GM19023 (cell line): ENCODE data around the gene KCTD16.

Source experiments
- ATAC-seq: cut with Tn5 transposase; IDR thresholded peaks from one replicate; pipeline ENCODE4 v1.9.1; 2021; ENCODE audit warnings: mild to moderate bottlenecking, moderate library complexity; ENCODE audit not compliant: unreplicated experiment

The KCTD16 gene

DNA sequence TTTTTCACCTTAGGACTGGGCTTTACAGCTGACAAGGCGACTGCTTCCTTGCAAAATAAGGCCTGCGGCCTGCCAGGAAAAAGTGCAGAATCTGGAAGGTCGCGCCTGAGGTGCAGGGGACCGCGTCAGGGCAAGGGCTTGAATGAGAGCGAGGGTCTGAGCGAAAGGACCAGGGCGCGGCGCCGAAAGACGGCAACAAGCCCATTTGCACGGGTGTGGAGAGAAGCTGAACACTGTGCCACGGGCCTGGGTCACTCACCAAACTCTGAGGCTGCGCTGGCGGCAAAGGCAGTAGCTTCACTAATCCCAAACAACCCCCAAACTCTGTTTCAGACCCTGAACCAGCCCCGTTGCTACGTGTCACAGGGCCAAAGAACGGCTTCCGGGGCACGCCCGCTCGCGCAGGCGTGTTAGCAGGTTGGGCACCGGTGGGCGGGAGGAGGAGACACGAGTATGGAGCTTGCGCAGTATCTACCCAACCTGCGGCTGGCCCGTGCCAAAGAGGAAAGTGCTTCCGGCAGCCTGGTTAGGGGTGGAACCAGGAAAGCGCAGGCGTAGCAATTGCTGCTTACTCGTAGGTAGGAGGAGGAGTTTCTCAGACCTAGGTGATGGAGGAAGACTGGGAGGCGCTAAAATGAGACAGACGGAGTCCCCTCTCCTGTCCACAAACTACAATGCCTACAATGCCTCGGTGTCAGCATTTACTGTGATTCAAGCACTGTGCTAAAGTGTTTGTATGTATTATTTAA, at the start of gene KCTD16, which contains the start of gene YIPF5:
Gene KCTD16, plus strand, starts transcription at position 598 of the 749 bp plus-strand sequence.
Gene YIPF5, minus strand, starts transcription at position 384 of the 749 bp plus-strand sequence. CDS start 704 bp downstream, outside the sequence.
- ATAC-seq: peak; percentile 98

DNA sequence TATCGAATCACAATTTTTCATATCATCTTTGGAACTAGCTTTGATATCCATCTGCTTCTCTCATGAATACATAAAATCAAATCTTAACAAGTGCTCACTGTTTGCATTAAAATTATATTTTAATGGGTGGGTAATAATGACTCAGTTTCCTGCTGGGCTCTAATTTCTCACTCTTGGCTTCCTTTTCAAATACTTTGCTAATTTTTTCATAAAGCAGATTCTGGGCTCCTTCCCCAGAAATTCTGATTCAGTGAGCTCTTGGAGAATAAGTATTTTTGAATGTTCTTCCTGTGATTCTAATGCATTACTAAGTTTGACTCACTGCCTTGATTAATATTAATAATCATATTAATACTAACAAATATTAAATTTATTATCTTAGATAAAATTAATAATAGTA, 49.1 kb upstream of the KCTD16 start:
- no peak for ATAC-seq

DNA sequence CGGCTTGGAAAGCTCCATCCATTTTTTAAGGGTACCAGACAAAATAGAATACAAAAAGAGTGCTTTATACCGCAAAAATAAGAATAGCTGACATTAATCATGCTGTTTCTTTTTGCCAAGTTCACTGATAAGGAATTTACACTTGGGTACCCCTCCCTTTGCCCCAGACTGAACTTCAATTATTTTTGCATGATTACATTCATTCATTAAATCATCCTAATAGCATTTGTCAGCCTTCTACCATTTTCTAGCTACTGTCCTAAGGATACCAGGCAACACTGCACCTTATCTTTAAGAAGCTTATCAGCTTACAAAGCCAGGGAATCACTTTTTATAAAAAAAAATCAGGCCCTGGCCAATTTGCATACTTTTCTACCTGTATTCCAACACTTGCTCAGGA, 48.6 kb upstream of the KCTD16 start:
- no peak for ATAC-seq

DNA sequence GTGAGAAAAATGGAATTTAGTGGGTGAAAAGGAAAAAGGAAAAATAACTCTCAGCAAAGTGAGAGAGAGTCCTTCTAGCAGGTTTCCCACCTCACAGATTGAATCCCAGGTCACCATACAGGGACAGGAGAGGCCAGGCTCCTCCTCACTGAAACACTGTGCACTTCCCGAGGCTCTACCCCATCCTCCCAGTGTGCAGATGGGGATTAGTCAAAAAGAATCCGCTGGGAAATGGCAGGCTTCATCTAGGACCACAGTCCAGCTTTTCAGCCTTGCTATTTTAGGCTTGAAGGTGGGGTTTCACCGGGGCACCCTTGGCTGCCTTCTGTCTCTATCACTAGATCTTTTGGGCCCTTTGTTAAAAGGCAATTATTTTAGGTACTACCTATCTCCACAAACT, 48.0 kb upstream of the KCTD16 start:
- no peak for ATAC-seq

DNA sequence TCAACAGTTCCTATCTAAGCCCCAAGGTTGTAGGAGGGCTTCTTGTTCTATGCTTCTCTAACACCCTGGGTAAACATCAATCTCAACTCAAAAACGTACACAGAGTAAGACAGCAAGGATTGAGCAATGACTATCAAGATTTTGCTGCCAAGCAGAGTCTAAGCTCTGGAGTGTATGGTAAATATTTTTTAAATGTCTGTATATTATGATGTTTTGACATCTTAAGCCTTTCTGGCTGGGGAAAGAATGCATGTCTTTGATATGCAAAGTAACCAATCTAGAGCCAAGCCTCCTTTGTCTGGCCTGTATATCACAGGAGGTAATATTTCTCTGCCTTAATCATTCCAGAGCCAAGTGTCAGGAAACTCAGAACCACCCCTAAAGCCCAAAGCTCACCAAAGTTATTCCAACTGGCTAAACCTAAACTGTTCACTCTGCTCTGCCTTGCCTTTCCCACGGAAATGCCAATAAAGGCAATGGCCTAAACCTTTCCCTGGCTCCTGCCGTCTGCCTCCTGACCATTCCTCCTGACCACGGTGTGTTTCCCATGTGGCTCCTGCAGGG, 45.4 kb upstream of the KCTD16 start:
- ATAC-seq: no peak

DNA sequence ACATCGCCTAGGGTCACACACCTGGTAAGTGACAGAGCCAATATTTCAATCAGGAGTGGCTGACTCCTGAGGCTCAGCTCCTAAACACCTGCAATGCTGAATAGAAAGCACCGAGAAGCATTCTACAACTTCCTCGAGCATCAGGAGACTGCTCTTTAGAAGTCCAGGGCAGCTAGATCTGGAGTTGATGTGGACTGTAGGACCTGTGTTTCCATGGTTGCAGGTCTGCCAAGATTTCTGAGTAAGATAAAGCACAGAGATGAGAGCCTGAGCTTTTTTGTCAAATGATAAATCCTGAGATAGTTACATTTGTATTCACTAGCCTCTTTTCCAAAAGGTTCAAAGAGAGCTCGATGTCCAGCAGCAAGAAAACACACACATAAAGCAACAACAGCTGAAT, 44.0 kb upstream of the KCTD16 start:
- no peak for ATAC-seq

DNA sequence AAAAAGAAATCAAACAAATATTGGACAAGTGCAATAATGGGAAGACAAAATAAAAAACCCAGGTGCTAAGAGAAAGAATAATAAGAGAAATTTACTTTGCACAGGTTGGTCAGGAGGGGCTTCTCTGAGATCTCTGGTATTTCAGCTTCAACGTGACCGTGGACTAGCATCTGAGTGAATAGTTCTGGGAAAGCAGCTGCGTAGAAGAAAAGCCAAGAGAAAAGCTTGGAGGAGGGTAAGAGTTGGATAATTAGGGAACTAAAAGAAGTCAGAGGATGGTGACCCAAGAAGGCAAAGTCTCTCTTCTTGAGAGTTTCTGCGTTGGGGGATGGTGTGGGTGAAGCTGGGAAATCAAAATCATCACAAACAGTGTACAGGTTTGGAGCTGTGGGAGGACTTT, 41.8 kb upstream of the KCTD16 start:
- no peak for ATAC-seq

DNA sequence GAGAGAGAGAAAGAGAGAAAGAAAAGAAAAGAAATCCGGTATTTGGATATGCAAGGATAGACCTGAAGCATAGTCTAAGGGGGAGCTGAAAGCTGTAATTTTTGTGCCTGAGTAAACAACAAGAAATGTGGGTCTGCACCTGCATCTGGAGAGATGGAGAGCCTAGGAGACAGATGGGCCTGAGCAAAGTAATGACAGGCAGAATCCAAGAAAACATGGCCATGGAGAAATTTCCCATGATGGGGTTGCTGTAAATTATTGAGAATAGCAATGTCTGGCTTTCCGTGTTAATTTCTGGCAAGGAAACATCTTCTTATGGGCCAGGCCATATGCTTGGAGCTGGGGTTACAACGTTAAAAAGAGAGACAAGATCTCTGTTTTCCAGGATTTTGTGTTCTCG, 40.4 kb upstream of the KCTD16 start:
- no peak for ATAC-seq

DNA sequence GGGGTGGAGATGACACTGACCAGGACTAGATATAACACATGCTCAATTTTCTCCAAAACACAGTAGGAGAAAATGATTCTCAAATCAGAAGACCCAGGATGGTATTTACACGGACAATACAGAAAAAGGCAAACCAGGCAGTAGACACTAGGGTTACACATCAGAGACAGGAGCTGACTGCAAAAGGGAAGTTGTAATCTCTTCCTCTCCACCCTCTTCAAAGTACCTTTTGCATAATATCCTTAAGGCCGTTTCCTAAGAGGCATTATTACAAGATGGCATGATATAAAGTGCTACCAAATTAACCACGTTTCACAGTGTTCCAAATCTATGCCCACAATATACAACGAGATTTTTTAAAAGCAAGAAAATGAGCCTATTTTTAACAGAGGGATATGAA, 39.4 kb upstream of the KCTD16 start:
- ATAC-seq: no peak

DNA sequence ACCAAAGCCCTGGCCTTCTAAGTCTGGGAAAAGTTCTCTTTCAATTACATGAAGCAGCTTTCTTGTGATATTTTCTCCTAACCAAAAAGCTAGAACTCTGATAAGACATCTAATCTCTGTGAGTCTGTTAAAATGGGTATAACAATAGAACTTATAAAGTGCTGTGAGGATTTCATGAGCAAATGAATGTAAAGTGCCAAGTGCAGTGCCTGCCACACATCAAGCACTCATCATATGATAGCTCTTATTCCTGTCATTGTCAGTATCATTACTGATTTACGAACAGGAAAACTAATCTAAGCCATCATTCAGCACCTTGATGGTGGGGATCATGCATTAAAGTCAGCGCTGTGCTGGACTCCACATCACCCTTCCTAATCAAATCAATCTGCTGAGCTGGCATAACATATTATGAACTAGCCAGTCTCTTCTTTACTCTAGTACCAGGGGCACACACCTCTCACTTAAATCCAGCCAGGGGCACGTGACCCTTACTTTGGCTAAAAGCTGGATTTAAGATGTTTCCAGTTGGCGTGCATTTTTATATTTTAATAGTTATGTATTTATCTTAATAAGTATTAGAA, 37.5 kb upstream of the KCTD16 start:
- ATAC-seq: no peak

DNA sequence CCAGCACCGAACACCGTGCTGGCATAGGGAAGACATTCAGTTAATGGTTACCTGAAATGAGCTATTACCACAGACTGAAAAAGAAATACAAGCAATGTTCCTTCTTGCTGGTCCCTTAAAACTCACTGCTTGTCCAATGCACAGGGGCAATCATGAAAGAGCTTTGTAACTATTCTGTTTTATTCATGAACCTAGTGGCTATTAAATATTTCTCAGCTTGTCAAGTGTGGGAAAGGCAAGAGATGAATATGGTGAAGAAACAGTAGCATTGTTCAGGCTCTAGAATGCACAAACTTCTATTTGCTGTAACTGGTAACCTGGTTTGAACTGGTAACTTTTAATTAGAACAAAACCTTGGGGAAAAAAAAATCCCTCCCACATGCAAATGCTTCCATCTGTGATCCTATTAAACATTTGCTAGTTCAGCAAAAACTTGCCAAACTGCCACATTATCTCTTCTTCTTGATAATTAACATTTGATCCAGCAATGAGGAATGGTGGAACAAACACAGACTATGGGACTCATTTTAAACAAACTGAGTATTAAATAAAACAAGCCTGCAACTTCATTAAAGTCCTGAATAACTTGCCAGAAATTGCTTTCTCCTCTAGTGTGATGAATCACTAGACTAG, 36.4 kb upstream of the KCTD16 start:
- ATAC-seq: no peak

DNA sequence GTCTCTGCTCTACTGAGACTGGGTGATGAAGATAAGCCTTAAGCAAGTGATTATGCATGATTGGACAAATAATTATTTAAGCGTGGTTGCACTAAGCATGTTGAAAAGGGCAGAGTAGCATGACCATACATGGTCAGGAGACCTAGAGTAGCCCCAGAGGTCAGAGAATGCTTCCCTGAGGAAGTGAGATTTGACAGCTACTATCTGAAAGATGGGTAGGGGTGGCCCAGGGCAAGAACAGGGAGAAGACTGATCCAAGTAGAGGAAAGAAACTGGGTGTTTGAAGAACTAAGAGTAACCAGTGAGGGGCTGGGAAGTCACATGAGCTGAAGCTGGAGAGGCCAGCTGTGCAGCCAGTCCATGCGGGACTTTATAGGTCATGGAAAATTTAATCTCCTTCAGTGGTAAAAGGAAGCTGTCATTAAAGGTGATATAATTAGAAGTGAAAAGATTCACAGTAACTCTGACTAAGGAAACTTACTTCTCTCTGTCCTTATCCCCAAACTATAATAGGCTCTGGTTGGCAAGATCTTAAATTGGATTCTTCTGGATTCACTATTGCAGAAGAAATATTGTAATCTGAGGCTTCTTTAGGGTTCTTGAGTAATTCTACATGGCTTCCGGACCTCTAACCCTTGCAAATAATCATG, 35.4 kb upstream of the KCTD16 start:
- ATAC-seq: no peak

DNA sequence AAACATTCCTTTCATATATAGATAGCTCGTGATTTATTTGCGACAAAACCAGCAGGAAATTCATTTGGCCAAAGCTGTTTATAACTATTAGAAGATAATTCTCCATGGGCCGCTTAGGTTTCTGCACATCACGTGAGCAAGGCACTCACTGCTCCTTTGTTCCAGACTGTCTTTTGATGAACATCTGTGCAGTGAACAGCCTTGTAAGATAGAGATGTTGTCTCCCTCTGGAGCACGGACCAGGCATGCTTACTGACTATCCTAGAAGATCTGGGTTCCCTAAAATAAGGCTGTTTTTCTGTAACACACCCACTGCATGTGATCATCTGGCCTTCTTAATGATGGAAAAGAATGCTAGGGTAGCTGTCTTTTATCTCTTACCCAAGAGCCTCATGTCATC, 31.1 kb upstream of the KCTD16 start:
- ATAC-seq: no peak

DNA sequence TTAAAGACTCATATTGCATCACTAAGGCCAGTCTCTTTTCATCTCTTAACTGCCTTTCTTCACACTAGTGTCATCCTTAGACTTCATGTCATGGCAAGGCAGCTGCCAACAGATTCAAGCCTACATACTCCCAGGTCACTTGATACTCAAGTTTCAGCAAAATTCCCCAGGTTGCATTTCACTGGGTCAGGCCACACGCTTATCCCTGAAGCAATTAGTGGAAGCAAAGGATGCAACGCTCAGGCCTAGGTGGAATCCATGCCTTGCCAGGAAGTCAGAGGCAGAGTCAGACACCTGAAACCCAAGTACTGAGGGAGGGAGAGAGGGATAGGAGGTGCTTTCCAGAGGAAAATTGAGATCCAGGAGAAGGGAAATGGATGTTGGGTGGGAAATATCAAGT, 29.1 kb upstream of the KCTD16 start:
- no peak for ATAC-seq

DNA sequence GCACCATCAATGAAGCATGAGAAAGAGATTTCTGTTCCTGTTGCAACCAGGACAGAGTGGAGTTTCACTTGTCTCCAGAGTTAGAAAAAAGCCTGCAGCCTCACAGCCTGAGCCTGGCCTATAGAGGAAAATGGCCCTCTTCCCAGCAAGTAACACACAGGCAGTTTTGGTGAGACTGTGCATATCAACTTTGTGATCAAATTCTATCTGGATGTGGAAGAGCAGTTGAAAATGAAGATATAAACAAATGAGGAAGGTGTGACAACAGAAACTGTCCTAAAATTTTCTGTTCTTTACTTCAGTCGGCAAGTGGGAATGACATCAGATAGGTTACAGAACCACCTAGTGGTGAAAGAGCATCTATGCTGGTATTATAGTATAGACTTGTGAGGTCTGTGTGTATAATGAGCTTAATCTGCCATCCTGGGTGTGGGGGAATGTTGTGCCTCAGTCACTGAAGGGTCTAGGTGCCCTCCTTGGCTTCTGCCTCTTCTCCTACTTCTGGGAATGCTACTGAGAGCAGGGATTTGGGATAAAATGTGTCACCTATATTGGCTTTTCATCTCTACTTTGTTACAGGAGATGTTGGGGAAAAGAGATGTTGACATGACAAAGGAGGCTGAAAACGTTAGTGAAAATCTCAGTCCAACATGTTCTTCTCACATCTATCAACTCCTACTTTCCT, 28.4 kb upstream of the KCTD16 start:
- ATAC-seq: peak; percentile 93

DNA sequence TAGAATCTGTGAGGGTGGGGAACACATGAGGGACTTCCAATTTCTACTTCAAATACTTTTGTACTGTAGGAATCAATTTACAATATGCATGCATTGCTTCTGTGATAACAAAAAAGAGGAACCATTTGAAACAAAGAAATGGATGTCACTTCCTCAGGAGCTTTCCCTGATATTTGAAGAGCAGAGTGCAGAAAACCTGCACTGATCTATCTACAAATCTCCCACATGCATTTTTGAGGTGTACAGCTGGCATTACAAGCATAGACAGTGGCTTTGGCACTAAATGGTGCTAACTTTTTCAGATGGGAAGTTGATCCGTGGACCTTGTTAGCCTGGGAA, 27.9 kb upstream of the KCTD16 start:
- ATAC-seq: no peak

DNA sequence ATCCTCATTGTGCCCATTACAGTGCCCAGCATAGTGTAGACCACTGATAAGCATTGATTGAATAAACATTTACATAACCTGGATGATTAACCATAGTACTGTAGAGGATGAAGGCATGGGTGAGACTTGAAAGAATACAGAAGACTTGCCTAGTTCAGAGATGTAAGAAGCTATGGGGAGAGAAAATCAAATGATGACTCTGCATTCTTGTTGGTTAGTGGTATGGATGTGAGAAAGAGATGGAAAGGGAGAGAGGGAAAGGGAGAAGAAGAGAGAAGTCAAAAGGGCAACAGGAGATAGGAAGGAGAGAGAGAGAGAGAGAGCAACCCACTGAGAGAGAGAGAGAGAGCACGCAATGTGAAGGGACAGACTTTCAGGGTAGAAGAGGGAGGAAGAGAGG, 27.0 kb upstream of the KCTD16 start:
- ATAC-seq: no peak

DNA sequence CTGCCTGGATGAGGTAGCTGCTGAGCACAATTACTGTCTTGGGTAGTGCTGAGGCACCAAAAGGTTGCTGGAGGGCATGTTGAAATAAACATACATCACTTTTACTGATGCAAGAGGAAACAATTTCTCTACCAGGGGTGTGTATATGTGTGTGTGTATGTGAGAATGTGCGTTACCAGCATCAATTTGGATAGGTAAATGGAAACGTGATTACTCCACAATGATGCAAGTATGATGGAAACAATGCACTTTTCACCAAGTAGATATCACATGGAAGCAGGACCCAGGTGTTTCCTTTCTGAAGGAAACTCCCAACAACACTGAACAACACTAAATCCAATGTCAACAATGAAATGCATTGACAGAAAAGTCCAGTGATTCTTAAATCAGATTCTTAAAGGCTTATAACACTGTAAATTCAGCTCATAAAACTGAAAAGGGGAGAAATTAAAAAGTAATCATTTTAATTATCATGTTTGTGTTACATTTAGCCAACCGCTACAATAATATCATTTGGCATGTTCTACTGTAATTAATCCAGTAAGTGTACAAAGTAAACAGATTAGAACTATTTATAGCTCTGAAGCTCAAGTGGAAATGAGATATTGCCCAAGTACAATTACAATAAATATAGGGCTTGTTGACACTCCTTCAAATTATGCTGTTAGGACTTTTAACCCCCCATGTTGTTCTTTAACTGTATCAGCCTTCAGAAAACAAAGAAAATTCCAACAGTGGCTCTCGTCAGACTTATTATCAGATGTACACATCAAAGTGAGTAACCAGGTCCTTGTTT, 25.5 kb upstream of the KCTD16 start:
- ATAC-seq: no peak

DNA sequence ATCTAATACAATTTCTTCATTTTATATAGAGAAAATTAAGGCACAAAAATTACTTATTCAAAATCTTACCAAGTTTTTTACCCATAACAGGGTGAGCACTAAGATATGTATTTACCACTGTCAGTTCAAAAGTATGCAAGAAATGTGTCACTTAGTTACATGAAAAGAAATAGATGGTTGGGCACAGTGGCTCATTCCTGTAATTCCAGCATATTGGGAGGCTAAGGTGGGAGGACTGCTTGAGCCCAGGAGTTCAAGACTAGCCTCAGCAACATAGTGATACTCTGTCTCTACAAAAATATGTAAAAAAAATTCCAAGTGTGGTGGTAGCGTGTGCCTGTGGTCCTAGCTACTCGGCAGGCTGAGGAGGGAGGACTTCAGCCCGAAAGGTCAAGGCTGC, 19.6 kb upstream of the KCTD16 start:
- no peak for ATAC-seq

DNA sequence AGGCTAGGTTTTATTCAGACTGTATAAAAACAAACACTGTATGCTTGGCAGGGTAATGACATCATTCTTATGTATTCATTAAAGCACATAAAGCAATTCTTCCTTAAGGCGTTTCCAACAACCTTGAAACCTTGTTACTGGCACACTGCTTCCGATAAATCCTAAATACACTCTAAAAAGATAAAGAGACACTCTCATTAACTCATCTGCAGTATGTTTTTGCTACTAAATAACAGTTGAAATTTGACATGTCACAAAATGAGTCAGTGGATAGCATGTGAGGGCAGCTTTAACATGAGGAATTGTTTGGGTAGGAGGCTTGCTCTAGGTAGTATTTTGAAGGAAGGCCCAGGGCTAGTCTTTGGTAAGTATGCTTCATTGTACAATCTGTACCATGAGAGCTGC, 13.9 kb upstream of the KCTD16 start:
- ATAC-seq: no peak
